DMS79 treated with DMSO at 0.1 percent for 48 hours (cell line): ENCODE data around the gene SBDS.
"Not testable (repeated sequence)": the region's sequence is repeated elsewhere in the genome, so short reads cannot be mapped to it uniquely, and the experiment has no call there.

Source experiments
- DNase-seq: peaks from one replicate; lab custom pipeline; 2025; lab: John Stamatoyannopoulos, UW

SBDS gene

GRCh38 chr7:66995050-66995776 is at the start of gene SBDS:
SBDS (minus strand) TSS chr7:66995586; CDS start chr7:66995417, 169 bp downstream.
- peak; percentile 95 for DNase-seq

GRCh38 chr7:67043559-67043930 is 48.2 kb upstream of the SBDS start:
- DNase-seq: not testable (repeated sequence)

GRCh38 chr7:67042781-67043558 is 47.6 kb upstream of the SBDS start:
- DNase-seq: peak; percentile 39

- not testable (repeated sequence) for DNase-seq
Measured at GRCh38 chr7:67040832-67041231, 45.4 kb upstream of the SBDS start.

- peak; percentile 28 for DNase-seq
Measured at GRCh38 chr7:67036432-67037395, 41.3 kb upstream of the SBDS start.

- DNase-seq: no peak
Measured at GRCh38 chr7:67033251-67033650, 37.9 kb upstream of the SBDS start.

- DNase-seq: not testable (repeated sequence)
Measured at GRCh38 chr7:67031685-67032084, 36.3 kb upstream of the SBDS start.

- not testable (repeated sequence) for DNase-seq
Measured at GRCh38 chr7:67025459-67025858, 30.1 kb upstream of the SBDS start.

- no peak for DNase-seq
Measured at GRCh38 chr7:67022511-67022910, 27.1 kb upstream of the SBDS start.

- DNase-seq: no peak
Measured at GRCh38 chr7:67021260-67021659, 25.9 kb upstream of the SBDS start.

GRCh38 chr7:67019562-67020390 is 24.4 kb upstream of the SBDS start:
- no peak for DNase-seq

GRCh38 chr7:67018940-67019339 is 23.6 kb upstream of the SBDS start:
- no peak for DNase-seq

- DNase-seq: not testable (repeated sequence)
Measured at GRCh38 chr7:67017971-67018370, 22.6 kb upstream of the SBDS start.

GRCh38 chr7:67014076-67014622 is 18.8 kb upstream of the SBDS start:
- not testable (repeated sequence) for DNase-seq

GRCh38 chr7:67009677-67010076 is 14.3 kb upstream of the SBDS start:
- not testable (repeated sequence) for DNase-seq

- no peak for DNase-seq
Measured at GRCh38 chr7:67008260-67008659, 12.9 kb upstream of the SBDS start.

- DNase-seq: no peak
Measured at GRCh38 chr7:67006965-67007364, 11.6 kb upstream of the SBDS start.

GRCh38 chr7:67004145-67004544 is 8.8 kb upstream of the SBDS start:
- DNase-seq: not testable (repeated sequence)

GRCh38 chr7:67000601-67001258 is 5.3 kb upstream of the SBDS start:
- DNase-seq: peak; percentile 31

GRCh38 chr7:66996444-66997191 is 1.2 kb upstream of the SBDS start, which contains the start of gene TYW1:
TYW1 (plus strand) TSS chr7:66996833; CDS start chr7:66996979, 146 bp downstream.
- DNase-seq: peak; percentile 97
